Glutamatergic neuron (in vitro differentiated cells): ENCODE results near the gene SLC7A1. TPM values are rescaled to one million over a fixed set of nuclear protein-coding genes. Genes with fewer than 3 reads are reported as not detected.

Source experiments
- DNase-seq: peaks from one replicate; pipeline ENCODE4 v3.0.0; 2022
- H3K27ac Mint-ChIP-seq: one replicate; pipeline ENCODE4 v1.8.0; 2020; ENCODE audit warnings: mild to moderate bottlenecking, mixed read lengths, inconsistent platforms; ENCODE audit not compliant: unreplicated experiment
- H3K27me3 Mint-ChIP-seq: one replicate; pipeline ENCODE4 v1.8.0; 2020; ENCODE audit warnings: mild to moderate bottlenecking, moderate library complexity, mixed read lengths, inconsistent platforms; ENCODE audit not compliant: unreplicated experiment
- H3K36me3 Mint-ChIP-seq: one replicate; pipeline ENCODE4 v1.8.0; 2020; ENCODE audit warnings: mild to moderate bottlenecking, mixed read lengths, inconsistent platforms; ENCODE audit not compliant: unreplicated experiment
- H3K4me1 Mint-ChIP-seq: one replicate; pipeline ENCODE4 v1.8.0; 2020; ENCODE audit warnings: mild to moderate bottlenecking, low read depth, mixed read lengths, inconsistent platforms; ENCODE audit not compliant: unreplicated experiment
- H3K4me3 Mint-ChIP-seq: one replicate; pipeline ENCODE4 v1.8.0; 2020; ENCODE audit warnings: mild to moderate bottlenecking, mixed read lengths, inconsistent platforms; ENCODE audit not compliant: unreplicated experiment
- H3K9me3 Mint-ChIP-seq: one replicate; pipeline ENCODE4 v1.8.0; 2020; ENCODE audit warnings: mild to moderate bottlenecking, moderate library complexity, mixed read lengths, inconsistent platforms; ENCODE audit not compliant: unreplicated experiment
- total RNA-seq: library from RNA; stranded (reverse); fragmentation: NEBNext Ultra II Directional; extraction: Animal tissue kit (Norgen Biotek cat#: 25700); gene quantifications from one replicate; pipeline ENCODE4 v1.2.1, GENCODE V29; 2021; ENCODE audit not compliant: unreplicated experiment
- TF ChIP-seq, protein P1 (sequence below): fragments of 200-600 bp; sonication (generic); IDR thresholded peaks from one replicate; pipeline ENCODE4 v1.5.0; 2021; ENCODE audit not compliant: partially characterized antibody, unreplicated experiment

SLC7A1 gene
- total RNA-seq, 1 donor from 2014 or later = 89.8 TPM

DNA sequence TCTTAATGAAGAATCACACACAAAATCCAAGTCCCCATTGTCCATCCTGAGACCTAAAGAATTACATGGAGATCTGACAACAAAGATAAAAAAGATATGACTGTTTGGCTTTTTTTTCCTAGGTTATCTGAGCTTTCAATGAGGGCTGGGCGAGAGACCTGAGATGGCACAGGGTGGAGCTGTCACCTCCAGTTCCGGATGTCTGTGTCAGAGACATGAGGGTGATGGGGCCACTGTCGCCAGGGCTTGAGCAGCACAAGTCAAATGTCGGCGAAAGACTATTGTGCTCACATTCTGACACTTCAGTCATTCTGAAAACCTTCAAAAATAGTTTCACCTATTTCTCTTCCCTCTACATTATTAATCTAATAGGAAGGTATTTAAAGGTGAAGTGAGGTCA, 65.7 kb downstream of the SLC7A1 start:
- Mint-ChIP-seq H3K36me3 (peaks cover 4% of the 10 kb centered on the region), H3K27ac (no peak overlapping the region), H3K27me3 (peaks cover 2% of the 10 kb centered on the region), H3K4me3 (no peak overlapping the region), H3K4me1 (peaks cover 15% of the 10 kb centered on the region), H3K9me3 (no peaks in the 10 kb centered on the region)
- TF ChIP-seq, protein P1, sequence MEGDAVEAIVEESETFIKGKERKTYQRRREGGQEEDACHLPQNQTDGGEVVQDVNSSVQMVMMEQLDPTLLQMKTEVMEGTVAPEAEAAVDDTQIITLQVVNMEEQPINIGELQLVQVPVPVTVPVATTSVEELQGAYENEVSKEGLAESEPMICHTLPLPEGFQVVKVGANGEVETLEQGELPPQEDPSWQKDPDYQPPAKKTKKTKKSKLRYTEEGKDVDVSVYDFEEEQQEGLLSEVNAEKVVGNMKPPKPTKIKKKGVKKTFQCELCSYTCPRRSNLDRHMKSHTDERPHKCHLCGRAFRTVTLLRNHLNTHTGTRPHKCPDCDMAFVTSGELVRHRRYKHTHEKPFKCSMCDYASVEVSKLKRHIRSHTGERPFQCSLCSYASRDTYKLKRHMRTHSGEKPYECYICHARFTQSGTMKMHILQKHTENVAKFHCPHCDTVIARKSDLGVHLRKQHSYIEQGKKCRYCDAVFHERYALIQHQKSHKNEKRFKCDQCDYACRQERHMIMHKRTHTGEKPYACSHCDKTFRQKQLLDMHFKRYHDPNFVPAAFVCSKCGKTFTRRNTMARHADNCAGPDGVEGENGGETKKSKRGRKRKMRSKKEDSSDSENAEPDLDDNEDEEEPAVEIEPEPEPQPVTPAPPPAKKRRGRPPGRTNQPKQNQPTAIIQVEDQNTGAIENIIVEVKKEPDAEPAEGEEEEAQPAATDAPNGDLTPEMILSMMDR = no peak
- no peak for DNase-seq

GRCh38 chr13:29527916-29528315, 67.6 kb downstream of the SLC7A1 start:
- Mint-ChIP-seq H3K4me3 (no peak overlapping the region), H3K27me3 (peaks cover 2% of the 10 kb centered on the region), H3K9me3 (no peaks in the 10 kb centered on the region), H3K27ac (no peak overlapping the region), H3K4me1 (peaks cover 4% of the 10 kb centered on the region), H3K36me3 (peaks cover 4% of the 10 kb centered on the region)
- no peak for DNase-seq
- TF ChIP-seq, protein P1 = no peak

DNA sequence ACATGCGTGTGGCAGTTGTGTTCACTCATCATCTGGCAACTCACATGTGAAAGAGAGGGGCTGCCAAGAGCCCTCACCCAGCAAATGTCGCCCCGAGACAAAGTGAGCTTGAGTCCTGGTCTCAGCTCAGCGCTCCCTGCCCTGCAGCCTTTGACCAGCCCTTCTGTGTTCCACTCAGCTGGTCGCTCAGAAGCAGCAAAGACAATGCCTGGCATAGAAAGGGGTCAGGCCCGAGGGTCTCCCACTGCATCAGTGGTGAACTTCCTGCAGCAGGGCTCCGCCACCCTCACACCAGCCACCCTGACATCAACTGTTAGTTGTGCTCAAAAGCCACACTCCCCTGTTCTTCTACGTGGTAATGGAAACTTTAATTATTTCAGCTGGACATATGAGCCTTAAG, 68.0 kb downstream of the SLC7A1 start:
- H3K9me3 Mint-ChIP-seq = no peaks in the 10 kb centered on the region
- H3K27me3 Mint-ChIP-seq = peaks cover 2% of the 10 kb centered on the region
- DNase-seq = no peak
- peaks cover 4% of the 10 kb centered on the region for H3K4me1 Mint-ChIP-seq
- no peak overlapping the region for H3K4me3 Mint-ChIP-seq
- no peak overlapping the region for H3K27ac Mint-ChIP-seq
- TF ChIP-seq, protein P1 = no peak
- H3K36me3 Mint-ChIP-seq = peaks cover 4% of the 10 kb centered on the region

DNA sequence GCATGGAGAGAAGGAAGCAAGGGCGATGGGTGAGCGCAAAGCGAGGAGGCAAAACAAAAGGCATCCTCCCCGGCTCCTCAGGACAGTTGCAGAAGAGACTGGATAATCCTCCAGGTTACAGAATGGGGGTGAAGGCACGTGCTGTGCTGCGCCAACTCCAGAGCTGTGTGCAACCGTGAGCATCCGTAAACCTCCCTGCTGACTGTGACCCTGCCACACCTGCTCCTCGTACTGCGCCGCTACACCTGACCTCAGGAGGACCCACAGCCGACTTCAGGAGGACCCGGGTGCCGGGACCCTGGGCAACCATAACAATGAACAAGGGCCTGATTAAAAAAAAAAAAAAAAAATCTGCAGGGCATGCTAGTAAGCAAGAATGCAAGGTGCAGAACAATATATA, 68.7 kb downstream of the SLC7A1 start:
- peaks cover 10% of the 10 kb centered on the region for H3K36me3 Mint-ChIP-seq
- H3K27ac Mint-ChIP-seq = no peak overlapping the region
- H3K4me3 Mint-ChIP-seq = no peak overlapping the region
- H3K9me3 Mint-ChIP-seq = no peaks in the 10 kb centered on the region
- H3K27me3 Mint-ChIP-seq = no peaks in the 10 kb centered on the region
- no peak for DNase-seq
- TF ChIP-seq, protein P1 = no peak
- H3K4me1 Mint-ChIP-seq = peaks cover 4% of the 10 kb centered on the region

DNA sequence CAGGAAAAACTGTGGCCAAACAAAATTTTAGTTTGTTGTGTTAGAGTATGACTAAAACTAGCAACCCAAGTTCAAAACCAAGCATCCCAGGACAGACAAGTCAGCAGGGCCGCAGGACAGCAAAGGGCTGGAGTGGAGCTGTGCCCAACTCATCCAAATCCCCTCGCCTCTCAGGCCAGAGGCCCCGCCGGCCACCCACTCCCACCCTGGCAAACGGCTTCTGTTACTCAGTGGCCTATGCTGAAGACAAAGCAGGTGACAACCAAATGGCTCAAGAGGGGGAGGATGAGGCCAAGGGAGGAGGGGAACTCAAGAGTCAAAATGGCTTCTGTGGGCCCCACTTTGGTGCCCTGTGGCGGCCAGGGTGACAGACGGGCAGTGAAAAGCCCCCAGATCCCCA, 69.7 kb downstream of the SLC7A1 start:
- DNase-seq = no peak
- H3K36me3 Mint-ChIP-seq = peaks cover 10% of the 10 kb centered on the region
- no peak overlapping the region for H3K4me3 Mint-ChIP-seq
- no peaks in the 10 kb centered on the region for H3K9me3 Mint-ChIP-seq
- H3K4me1 Mint-ChIP-seq = peaks cover 4% of the 10 kb centered on the region
- TF ChIP-seq, protein P1 = no peak
- no peak overlapping the region for H3K27ac Mint-ChIP-seq
- H3K27me3 Mint-ChIP-seq = no peaks in the 10 kb centered on the region
